HEK293 (cell line): ENCODE results near the gene UNK.
A peak's percentile ranks its signal among the peaks of the same experiment; 100 is the strongest.

Experiments
- BCL11B ChIP-seq: fragments of 450-650 bp; formaldehyde crosslinking; IDR thresholded peaks from 2 replicates; pipeline ENCODE4 v1.5.1; 2016; ENCODE audit warnings: low read depth, missing biosample characterization, missing genetic modification characterization
- GLI2 ChIP-seq: fragments of 450-650 bp; formaldehyde crosslinking; IDR thresholded peaks from 2 replicates; pipeline ENCODE4; 2017; ENCODE audit warnings: missing biosample characterization, missing genetic modification characterization, low read depth, borderline replicate concordance
- ZEB2 ChIP-seq: fragments of 450-650 bp; formaldehyde crosslinking; IDR thresholded peaks from 2 replicates; pipeline ENCODE4 v1.5.1; 2016; ENCODE audit warnings: missing biosample characterization, missing genetic modification characterization
- ZFHX2 ChIP-seq: fragments of 450-650 bp; formaldehyde crosslinking; conservative IDR thresholded peaks from 2 replicates; pipeline ENCODE4 v1.5.1; 2016; ENCODE audit warnings: missing biosample characterization, missing genetic modification characterization
- ZFP69B ChIP-seq: fragments of 450-650 bp; formaldehyde crosslinking; IDR thresholded peaks from 2 replicates; pipeline ENCODE4 v1.5.1; 2016; ENCODE audit warnings: missing biosample characterization, missing genetic modification characterization
- ZNF19 ChIP-seq: fragments of 450-650 bp; formaldehyde crosslinking; IDR thresholded peaks from 2 replicates; pipeline ENCODE4; 2016; ENCODE audit warnings: missing biosample characterization, missing genetic modification characterization, low read depth
- ZNF292 ChIP-seq: fragments of 450-650 bp; formaldehyde crosslinking; IDR thresholded peaks from 2 replicates; pipeline ENCODE4 v1.5.1; 2016; ENCODE audit warnings: low read depth, missing biosample characterization, missing genetic modification characterization, borderline replicate concordance
- ZNF600 ChIP-seq: fragments of 450-650 bp; formaldehyde crosslinking; IDR thresholded peaks from 2 replicates; pipeline ENCODE4 v1.5.1; 2016; ENCODE audit warnings: missing biosample characterization, missing genetic modification characterization
- ZNF658 ChIP-seq: fragments of 450-650 bp; formaldehyde crosslinking; IDR thresholded peaks from 2 replicates; pipeline ENCODE4; 2016; ENCODE audit warnings: missing biosample characterization, missing genetic modification characterization
- ZNF664 ChIP-seq: fragments of 450-650 bp; formaldehyde crosslinking; IDR thresholded peaks from 2 replicates; pipeline ENCODE4 v1.5.1; 2016; ENCODE audit warnings: missing biosample characterization, missing genetic modification characterization
- TF ChIP-seq, protein P1 (sequence below): fragments of 450-650 bp; formaldehyde crosslinking; IDR thresholded peaks from 2 replicates; pipeline ENCODE4 v1.5.1; 2016; ENCODE audit warnings: missing biosample characterization, missing genetic modification characterization
- TF ChIP-seq, protein P2 (sequence below): fragments of 450-650 bp; formaldehyde crosslinking; IDR thresholded peaks from 2 replicates; pipeline ENCODE4 v1.5.1; 2016; ENCODE audit warnings: missing biosample characterization, missing genetic modification characterization
- TF ChIP-seq, protein P3 (sequence below): fragments of 450-650 bp; formaldehyde crosslinking; IDR thresholded peaks from 2 replicates; pipeline ENCODE4 v1.5.1; 2016; ENCODE audit warnings: missing biosample characterization, missing genetic modification characterization, borderline replicate concordance
- TF ChIP-seq, protein P4 (sequence below): fragments of 450-650 bp; formaldehyde crosslinking; IDR thresholded peaks from 2 replicates; pipeline ENCODE4 v1.5.1; 2016; ENCODE audit warnings: missing biosample characterization, missing genetic modification characterization
- TF ChIP-seq, protein P5 (sequence below): fragments of 450-650 bp; formaldehyde crosslinking; IDR thresholded peaks from 2 replicates; pipeline ENCODE4 v1.5.1; 2016; ENCODE audit warnings: missing biosample characterization, missing genetic modification characterization
- TF ChIP-seq, protein P6 (sequence below): fragments of 450-650 bp; formaldehyde crosslinking; IDR thresholded peaks from 2 replicates; pipeline ENCODE4 v1.5.1; 2017; ENCODE audit warnings: missing biosample characterization, missing genetic modification characterization
- TF ChIP-seq, protein P7 (sequence below): fragments of 450-650 bp; formaldehyde crosslinking; IDR thresholded peaks from 2 replicates; pipeline ENCODE4 v1.5.1; 2016; ENCODE audit warnings: missing biosample characterization, missing genetic modification characterization
- TF ChIP-seq, protein P8 (sequence below): fragments of 450-650 bp; formaldehyde crosslinking; optimal IDR thresholded peaks from 2 replicates; pipeline ENCODE3; 2016; ENCODE audit warnings: missing biosample characterization, mild to moderate bottlenecking, missing genetic modification characterization

Gene UNK

DNA sequence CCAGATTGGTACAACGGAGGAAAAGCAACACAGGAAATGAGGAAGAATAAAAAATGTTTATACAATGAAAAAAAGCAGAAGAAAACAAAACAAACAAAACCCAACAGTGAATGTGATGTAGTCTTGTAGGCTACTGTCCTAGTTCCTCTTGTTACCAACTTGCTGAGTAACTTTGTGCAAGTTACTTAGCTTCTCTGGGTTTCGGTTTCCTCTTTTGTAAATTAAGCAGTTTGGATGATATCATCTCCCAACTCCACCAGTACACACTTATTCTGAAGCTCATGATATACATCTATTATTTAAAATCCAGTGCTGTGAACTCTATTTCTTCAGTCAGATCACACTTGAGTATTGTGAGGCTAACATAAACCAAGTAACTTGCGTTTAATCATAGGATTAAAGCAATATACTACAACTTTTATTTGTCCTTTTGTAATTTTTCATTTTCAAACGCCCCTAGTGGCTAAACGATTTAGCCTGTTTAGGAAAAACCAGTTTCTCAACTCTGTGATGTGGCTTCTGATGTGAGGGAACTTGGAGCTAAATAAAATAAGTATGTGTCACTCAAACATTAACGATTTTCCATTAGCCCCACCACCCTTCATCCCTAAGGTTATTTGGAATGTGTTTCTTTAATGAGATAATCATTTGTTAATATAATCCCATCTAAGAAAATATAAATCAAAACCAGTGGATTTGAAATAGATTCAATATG, 1.4 kb upstream of the UNK start (continued):
- TF ChIP-seq, protein P1, sequence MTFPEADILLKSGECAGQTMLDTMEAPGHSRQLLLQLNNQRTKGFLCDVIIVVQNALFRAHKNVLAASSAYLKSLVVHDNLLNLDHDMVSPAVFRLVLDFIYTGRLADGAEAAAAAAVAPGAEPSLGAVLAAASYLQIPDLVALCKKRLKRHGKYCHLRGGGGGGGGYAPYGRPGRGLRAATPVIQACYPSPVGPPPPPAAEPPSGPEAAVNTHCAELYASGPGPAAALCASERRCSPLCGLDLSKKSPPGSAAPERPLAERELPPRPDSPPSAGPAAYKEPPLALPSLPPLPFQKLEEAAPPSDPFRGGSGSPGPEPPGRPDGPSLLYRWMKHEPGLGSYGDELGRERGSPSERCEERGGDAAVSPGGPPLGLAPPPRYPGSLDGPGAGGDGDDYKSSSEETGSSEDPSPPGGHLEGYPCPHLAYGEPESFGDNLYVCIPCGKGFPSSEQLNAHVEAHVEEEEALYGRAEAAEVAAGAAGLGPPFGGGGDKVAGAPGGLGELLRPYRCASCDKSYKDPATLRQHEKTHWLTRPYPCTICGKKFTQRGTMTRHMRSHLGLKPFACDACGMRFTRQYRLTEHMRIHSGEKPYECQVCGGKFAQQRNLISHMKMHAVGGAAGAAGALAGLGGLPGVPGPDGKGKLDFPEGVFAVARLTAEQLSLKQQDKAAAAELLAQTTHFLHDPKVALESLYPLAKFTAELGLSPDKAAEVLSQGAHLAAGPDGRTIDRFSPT = no peak
- TF ChIP-seq, protein P2, sequence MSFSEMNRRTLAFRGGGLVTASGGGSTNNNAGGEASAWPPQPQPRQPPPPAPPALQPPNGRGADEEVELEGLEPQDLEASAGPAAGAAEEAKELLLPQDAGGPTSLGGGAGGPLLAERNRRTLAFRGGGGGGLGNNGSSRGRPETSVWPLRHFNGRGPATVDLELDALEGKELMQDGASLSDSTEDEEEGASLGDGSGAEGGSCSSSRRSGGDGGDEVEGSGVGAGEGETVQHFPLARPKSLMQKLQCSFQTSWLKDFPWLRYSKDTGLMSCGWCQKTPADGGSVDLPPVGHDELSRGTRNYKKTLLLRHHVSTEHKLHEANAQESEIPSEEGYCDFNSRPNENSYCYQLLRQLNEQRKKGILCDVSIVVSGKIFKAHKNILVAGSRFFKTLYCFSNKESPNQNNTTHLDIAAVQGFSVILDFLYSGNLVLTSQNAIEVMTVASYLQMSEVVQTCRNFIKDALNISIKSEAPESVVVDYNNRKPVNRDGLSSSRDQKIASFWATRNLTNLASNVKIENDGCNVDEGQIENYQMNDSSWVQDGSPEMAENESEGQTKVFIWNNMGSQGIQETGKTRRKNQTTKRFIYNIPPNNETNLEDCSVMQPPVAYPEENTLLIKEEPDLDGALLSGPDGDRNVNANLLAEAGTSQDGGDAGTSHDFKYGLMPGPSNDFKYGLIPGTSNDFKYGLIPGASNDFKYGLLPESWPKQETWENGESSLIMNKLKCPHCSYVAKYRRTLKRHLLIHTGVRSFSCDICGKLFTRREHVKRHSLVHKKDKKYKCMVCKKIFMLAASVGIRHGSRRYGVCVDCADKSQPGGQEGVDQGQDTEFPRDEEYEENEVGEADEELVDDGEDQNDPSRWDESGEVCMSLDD = no peak
- peak; percentile 44; the same call in 1 of the 2 replicates for TF ChIP-seq ZEB2 (tag by site-specific recombination)
- TF ChIP-seq BCL11B (tag by site-specific recombination) = no peak
- no peak for TF ChIP-seq ZNF292
- TF ChIP-seq GLI2 = no peak
- no peak for TF ChIP-seq ZNF658
- TF ChIP-seq, protein P3, sequence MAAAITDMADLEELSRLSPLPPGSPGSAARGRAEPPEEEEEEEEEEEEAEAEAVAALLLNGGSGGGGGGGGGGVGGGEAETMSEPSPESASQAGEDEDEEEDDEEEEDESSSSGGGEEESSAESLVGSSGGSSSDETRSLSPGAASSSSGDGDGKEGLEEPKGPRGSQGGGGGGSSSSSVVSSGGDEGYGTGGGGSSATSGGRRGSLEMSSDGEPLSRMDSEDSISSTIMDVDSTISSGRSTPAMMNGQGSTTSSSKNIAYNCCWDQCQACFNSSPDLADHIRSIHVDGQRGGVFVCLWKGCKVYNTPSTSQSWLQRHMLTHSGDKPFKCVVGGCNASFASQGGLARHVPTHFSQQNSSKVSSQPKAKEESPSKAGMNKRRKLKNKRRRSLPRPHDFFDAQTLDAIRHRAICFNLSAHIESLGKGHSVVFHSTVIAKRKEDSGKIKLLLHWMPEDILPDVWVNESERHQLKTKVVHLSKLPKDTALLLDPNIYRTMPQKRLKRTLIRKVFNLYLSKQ (tag by site-specific recombination) = no peak
- TF ChIP-seq, protein P4, sequence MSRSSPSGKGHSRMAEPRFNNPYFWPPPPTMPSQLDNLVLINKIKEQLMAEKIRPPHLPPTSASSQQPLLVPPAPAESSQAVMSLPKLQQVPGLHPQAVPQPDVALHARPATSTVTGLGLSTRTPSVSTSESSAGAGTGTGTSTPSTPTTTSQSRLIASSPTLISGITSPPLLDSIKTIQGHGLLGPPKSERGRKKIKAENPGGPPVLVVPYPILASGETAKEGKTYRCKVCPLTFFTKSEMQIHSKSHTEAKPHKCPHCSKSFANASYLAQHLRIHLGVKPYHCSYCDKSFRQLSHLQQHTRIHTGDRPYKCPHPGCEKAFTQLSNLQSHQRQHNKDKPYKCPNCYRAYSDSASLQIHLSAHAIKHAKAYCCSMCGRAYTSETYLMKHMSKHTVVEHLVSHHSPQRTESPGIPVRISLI = peak; percentile 83; the same call in 1 of the 2 replicates
- TF ChIP-seq, protein P5, sequence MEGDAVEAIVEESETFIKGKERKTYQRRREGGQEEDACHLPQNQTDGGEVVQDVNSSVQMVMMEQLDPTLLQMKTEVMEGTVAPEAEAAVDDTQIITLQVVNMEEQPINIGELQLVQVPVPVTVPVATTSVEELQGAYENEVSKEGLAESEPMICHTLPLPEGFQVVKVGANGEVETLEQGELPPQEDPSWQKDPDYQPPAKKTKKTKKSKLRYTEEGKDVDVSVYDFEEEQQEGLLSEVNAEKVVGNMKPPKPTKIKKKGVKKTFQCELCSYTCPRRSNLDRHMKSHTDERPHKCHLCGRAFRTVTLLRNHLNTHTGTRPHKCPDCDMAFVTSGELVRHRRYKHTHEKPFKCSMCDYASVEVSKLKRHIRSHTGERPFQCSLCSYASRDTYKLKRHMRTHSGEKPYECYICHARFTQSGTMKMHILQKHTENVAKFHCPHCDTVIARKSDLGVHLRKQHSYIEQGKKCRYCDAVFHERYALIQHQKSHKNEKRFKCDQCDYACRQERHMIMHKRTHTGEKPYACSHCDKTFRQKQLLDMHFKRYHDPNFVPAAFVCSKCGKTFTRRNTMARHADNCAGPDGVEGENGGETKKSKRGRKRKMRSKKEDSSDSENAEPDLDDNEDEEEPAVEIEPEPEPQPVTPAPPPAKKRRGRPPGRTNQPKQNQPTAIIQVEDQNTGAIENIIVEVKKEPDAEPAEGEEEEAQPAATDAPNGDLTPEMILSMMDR (tag by site-specific recombination) = peak; percentile 45; the same call in 1 of the 2 replicates
- TF ChIP-seq, protein P6, sequence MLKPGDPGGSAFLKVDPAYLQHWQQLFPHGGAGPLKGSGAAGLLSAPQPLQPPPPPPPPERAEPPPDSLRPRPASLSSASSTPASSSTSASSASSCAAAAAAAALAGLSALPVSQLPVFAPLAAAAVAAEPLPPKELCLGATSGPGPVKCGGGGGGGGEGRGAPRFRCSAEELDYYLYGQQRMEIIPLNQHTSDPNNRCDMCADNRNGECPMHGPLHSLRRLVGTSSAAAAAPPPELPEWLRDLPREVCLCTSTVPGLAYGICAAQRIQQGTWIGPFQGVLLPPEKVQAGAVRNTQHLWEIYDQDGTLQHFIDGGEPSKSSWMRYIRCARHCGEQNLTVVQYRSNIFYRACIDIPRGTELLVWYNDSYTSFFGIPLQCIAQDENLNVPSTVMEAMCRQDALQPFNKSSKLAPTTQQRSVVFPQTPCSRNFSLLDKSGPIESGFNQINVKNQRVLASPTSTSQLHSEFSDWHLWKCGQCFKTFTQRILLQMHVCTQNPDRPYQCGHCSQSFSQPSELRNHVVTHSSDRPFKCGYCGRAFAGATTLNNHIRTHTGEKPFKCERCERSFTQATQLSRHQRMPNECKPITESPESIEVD (tag by site-specific recombination) = peak; percentile 90
- TF ChIP-seq ZNF19 (tag by site-specific recombination) = no peak
- TF ChIP-seq, protein P7, sequence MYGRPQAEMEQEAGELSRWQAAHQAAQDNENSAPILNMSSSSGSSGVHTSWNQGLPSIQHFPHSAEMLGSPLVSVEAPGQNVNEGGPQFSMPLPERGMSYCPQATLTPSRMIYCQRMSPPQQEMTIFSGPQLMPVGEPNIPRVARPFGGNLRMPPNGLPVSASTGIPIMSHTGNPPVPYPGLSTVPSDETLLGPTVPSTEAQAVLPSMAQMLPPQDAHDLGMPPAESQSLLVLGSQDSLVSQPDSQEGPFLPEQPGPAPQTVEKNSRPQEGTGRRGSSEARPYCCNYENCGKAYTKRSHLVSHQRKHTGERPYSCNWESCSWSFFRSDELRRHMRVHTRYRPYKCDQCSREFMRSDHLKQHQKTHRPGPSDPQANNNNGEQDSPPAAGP (tag by site-specific recombination) = no peak
- TF ChIP-seq ZNF600 (tag by site-specific recombination) = no peak
- TF ChIP-seq, protein P8, sequence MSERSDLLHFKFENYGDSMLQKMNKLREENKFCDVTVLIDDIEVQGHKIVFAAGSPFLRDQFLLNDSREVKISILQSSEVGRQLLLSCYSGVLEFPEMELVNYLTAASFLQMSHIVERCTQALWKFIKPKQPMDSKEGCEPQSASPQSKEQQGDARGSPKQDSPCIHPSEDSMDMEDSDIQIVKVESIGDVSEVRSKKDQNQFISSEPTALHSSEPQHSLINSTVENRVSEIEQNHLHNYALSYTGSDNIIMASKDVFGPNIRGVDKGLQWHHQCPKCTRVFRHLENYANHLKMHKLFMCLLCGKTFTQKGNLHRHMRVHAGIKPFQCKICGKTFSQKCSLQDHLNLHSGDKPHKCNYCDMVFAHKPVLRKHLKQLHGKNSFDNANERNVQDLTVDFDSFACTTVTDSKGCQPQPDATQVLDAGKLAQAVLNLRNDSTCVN (tag by site-specific recombination) = no peak
- TF ChIP-seq ZFHX2 (tag by site-specific recombination) = no peak
- TF ChIP-seq ZNF664 (tag by site-specific recombination) = peak; percentile 63; the same call in 1 of the 2 replicates
- TF ChIP-seq ZFP69B (tag by site-specific recombination) = no peak
